Stimulated activated CD8-positive, alpha-beta memory T cell treated with anti-CD3 and anti-CD28 coated beads, Interleukin-12 subunit alpha, Interleukin-12 subunit beta, amount 100 ng/mL, for 4 hours (primary cell): ENCODE data around the gene PRRG3.

Source experiments
- DNase-seq: peaks from one replicate; pipeline ENCODE4 v3.0.0-alpha.2; 2020; ENCODE audit warnings: low read depth

PRRG3 gene

GRCh38 chrX:151708821-151709220 lies 13.6 kb downstream of the PRRG3 start:
- no peak for DNase-seq

DNA sequence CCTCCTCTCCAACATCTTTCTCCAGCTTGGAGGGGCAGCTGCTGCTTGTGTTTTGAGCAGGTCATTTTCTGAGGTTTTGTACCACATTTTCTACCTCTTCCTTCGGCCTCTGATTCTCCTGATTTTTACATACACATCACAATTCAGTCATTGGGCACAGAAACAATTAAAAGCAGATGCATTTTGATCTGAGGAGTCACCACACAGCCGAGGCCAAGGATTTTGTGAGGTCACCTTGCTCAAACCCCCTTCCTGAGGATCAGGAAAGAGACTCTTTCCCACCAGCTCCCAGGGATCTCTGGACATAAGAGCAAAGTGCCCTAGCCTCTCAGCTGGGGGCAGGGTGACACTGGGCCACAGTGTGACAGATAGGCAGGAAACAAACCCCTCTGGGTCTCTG lies 15.2 kb downstream of the PRRG3 start:
- DNase-seq, result no peak

DNA sequence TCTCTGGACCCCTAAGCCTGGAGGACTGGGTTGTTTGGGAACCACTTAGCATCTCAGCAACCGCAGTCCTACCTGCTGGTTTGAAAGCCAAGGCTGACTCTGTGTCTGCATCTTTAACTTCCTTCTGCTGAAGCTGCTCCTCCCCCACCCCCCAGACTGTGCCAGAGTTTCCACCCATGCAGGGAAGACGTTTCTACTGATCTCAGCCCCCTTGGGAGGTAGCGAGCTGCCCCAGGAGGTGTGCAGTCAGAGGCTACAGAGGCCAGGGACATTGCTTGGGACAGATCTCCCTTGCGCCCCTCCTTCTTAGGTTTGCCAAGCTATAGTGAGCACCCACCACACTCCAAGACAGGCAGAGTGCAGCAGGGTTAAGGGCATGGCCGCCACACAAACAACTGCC lies 15.9 kb downstream of the PRRG3 start:
- no peak for DNase-seq

- no peak for DNase-seq
These were observed 16.5 kb downstream of the PRRG3 start for GRCh38 chrX:151711787-151712186.

DNA sequence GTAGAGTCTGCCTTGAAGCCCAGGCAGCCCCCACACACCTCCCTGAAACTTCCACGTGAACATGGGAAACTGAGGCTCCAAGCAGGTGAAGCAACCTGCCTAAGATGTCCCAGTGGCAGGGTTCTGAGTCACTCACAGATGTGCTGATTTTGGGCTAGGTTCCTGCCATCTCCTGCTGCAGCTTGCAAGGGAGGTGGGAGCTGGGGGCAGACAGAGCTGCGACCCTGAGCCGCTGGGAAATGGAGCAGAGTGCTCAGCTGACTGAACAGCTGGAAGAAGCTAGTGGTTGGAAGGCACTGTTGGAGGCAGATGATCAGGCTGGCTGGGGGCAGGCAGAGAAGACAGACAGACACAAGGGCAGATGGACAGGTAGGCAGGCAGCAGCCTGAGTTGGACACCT lies 17.0 kb downstream of the PRRG3 start:
- DNase-seq, result no peak

DNA sequence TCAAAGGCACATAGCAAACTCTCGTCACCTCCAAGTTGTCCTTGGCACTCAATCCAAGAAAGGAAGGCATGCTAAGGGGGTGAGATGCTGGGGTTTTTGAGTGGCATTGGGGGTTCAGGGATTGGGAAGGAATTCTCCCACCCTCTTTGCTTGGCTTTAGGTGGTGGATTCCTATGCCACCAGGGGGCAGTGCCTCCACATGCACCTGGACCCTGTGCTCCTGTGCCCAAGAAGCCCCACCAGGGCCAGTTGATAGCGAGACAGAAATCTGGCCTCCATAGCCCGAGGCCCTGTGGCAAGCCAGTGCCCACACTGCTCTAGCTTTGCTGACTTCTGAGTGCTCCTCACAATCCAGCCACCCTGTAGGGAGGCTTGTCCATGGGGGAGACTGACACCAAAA lies 18.6 kb downstream of the PRRG3 start:
- DNase-seq, result no peak

GRCh38 chrX:151714362-151714761 lies 19.1 kb downstream of the PRRG3 start:
- DNase-seq, result no peak

DNA sequence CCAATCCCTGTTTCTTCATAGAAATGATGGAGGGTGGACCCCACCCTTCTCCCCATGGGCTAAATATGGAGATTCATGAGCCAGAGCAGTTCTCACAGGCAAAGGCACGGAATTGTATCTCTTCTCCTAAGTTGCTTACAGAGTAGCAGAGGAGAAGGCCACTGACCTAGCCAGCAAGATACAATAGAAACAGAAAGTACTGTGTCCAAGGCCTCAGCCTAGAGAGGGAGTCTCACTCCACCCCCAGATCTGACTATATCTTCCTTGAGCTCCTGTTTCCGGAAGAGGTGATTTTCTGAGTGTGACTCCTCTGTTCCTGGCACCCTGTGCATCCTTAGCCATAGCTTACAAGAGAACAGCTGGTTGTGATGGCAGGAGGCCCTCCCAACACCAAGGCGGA lies 20.5 kb downstream of the PRRG3 start, which contains the start of gene FATE1:
TSS of gene FATE1 (plus strand) at position 284 of the 400 bp plus-strand sequence. CDS start at position 369, 85 bp downstream.
- no peak for DNase-seq

DNA sequence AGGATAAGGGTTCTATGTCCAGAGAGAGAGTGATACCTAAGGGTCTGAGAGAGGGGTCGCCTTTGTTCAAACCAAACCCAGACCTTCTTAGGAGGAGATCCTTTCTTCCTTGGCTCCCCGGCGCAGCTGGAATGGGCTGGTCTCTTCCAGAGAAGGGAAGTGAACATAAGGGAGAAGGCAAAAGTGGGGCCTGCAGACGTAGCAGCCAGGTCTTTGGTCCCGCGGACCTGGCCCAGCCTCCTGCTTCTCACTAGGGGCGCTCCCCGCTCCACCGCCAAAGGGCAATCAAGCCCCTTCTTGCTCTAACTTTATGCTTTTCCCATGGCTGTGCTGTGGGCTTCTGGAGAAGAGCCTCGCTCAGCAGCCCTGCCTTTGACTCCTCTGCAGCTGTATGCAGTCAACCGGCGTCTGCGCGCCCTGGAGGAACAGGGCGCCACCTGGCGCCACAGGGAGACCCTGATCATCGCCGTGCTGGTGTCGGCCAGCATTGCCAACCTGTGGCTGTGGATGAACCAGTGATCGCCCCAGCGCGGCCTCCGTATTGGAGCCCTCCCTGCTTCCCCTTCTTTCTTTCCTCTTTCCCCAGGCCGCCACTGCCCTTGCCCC lies 27.1 kb downstream of the PRRG3 start:
- DNase-seq, result no peak

- no peak for DNase-seq
These were observed 28.0 kb downstream of the PRRG3 start for GRCh38 chrX:151723156-151723760.

GRCh38 chrX:151724563-151725337 lies 29.5 kb downstream of the PRRG3 start:
- DNase-seq, result no peak

DNA sequence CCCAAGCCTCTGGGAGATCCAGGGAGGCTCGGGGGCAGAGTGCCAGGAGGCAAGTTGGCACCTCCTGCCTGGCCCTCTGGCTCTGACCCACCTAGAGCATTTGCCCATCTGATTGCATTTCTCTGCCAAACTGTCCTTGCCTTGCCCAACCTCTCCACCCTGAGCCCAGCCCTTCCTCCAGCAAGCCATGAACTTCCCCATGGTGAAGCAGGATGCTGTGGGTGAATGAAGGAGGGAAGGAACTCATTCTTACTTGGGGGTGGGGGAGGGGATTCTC lies 30.0 kb downstream of the PRRG3 start:
- DNase-seq, result no peak

- DNase-seq, result no peak
These were observed 31.5 kb downstream of the PRRG3 start for GRCh38 chrX:151726751-151727150.

GRCh38 chrX:151727346-151727745 lies 32.1 kb downstream of the PRRG3 start:
- DNase-seq, result no peak

- no peak for DNase-seq
These were observed 33.9 kb downstream of the PRRG3 start for GRCh38 chrX:151729056-151729725.

DNA sequence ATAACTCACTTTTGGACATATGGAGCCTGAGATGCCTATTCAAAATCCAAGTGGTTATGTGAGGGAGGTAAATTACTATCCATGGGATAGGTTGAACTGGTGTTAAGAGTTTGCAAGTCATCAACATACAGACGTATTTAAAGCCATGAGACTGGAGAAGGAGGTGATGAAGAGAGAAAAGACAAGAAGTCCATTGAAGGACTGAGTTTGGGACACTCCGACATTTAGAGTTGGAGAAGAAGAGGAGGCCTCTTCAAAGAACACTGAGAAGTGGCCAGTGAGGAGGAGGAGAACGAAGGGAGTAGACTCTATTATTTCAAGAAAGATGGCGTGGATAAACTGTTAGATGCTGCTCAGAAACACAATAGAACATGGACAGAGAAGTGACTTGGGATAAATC lies 39.2 kb downstream of the PRRG3 start, which contains the start of gene CNGA2:
TSS of gene CNGA2 (plus strand) at position 301 of the 400 bp plus-strand sequence. CDS start 3,738 bp downstream, outside the sequence.
- DNase-seq, result no peak

DNA sequence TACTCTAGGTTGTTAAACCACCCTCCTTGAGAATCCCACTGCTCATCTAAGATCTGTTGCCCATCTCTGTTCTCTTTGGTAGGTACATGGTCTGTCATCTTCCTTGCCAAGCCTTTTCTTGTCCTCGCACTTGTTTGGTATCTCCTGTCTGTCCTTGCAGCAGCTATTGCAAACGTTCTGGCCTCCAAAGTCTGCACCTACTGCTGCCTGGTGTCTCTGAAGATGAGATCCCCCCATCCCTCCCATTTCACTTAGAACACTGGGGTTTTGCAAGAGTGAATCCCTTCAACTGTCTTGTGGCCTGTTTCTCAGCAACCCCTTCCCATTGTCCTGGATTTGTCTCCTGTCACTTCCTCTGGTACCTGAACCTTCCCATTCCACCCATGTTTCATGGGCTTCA lies 40.0 kb downstream of the PRRG3 start:
- DNase-seq, result no peak

- no peak for DNase-seq
These were observed 41.4 kb downstream of the PRRG3 start for GRCh38 chrX:151736685-151737084.

- no peak for DNase-seq
These were observed 42.2 kb downstream of the PRRG3 start for GRCh38 chrX:151737494-151737893.

DNA sequence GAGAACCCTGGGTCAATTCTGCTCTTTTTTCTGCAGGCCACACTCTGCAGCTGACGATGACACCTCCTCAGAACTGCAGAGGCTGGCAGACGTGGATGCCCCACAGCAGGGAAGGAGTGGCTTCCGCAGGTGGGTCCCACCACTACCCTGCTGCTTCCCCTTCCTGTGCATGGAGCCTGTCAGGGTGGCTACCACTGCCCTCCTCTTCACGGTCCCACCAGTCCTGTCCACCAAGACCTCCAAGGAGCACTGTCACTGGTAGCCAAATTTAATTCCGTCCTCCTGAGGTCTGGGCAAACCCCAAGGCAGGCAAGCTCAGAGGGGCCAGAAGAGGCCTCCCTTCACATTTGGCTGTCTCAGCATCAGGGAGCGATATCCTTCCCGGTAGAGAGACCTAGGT lies 43.5 kb downstream of the PRRG3 start:
- no peak for DNase-seq

- DNase-seq, result no peak
These were observed 46.3 kb downstream of the PRRG3 start for GRCh38 chrX:151741606-151742005.

DNA sequence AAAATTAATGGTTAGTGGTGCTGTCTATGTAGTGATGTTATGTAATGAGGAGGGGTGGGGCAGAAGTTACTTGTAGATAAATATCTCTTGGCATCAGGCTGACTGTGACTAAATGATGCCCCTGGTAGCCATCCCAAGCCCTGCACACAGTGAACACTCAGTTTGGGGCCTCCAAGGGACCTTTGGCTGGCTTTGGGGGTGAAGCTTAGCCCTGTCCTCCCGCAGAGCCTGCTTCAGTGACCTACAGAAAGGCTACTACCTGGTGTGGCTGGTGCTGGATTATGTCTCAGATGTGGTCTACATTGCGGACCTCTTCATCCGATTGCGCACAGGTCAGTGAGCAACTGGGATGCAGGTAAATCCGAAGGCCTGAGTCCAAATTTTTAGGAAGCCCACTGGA lies 47.1 kb downstream of the PRRG3 start:
- DNase-seq, result no peak
